Stimulated activated CD4-positive, alpha-beta T cell treated with anti-CD3 and anti-CD28 coated beads, TNF-alpha, amount 100 ng/mL, for 4 hours (primary cell): ENCODE measurements around the gene DYRK2.

ENCODE experiments used
- DNase-seq, 3 experiments: peaks; one replicate each; pipeline ENCODE4 v3.0.0-alpha.2; 2020; ENCODE audit warnings: low read depth in 3 of 3

DYRK2 gene

DNA sequence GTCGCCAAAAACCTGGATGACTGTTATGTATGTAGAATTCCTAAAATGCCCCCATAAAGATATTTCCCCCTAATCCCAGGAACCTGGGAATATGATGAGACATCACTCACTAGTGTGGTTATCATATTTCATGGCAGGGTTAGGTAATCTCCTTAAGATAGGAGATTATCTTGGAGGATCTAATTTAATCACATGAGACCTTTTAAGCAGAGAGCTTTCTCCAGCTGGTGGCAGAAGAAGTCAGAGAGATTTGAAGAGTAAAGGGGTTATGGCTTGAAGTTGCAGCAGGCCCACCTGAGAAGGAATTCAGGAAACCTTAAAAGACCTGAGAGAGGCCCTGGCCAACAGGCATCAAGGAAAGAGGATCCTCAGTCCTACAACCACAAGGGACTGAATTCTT, 53.6 kb downstream of the DYRK2 start:
- no peak for DNase-seq

DNA sequence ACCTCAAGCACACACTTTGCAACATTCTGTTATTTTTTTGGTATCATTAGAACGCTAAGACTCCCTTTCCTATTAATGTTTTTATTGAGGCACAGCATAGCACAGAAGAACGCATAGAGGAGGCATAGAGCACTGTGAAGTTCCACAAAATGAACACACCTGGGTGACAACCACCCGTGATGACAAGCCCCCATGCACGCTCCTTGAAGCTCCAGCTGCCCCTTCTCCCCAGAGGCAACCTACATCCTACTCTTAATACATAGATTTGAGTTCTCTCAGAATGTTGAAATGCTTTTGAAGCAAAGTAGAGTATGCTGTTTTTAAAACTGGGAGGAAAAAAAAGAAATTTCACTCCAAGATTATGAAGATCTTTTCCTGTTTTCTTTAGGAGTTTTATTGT, 55.5 kb downstream of the DYRK2 start:
- DNase-seq = no peak

DNA sequence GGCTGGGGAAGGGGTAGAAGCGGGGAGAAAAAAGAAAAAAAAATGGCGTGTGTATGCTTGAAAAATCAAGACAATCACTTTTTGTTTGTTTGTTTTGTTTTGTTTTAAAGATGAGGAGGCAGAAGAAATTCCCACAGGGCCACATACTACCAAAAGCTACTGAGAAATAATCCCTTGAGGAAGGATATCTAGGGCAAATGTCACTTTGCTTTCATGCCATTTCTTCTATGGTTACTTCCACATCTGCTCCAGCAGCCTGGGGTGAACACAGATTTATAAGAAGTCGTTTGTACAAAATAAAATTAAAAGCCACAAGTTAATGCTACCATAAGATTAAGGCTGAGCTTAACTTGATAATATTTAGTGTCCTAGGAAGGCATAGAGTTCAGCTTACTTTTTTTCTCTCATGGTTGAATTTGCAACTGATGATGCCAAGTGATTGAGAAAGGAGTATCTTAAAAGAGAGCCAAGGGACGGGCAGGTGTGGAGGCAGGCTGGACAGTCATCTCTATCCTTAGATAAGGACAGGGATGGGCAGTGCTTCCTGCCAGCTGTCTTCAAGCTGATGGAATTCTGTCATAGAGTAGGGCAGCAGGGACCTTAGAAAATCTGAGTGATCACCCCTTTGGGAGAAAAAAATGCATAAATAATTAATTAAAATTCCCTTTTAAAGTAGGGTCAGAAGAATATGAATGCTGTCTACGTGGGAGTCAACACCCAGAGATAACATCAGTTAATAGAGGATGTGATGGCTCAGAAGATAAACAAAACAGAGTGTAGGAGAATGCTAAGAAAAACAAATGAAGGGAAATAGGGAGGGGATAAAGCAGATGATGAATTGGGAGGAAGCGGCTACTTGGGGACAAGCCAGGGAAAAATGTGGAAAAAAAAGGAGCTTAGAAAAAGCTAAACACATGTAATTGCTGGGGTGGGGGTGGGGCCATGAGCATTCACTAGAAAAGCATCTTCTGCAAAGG, 57.1 kb downstream of the DYRK2 start:
- no peak for DNase-seq

DNA sequence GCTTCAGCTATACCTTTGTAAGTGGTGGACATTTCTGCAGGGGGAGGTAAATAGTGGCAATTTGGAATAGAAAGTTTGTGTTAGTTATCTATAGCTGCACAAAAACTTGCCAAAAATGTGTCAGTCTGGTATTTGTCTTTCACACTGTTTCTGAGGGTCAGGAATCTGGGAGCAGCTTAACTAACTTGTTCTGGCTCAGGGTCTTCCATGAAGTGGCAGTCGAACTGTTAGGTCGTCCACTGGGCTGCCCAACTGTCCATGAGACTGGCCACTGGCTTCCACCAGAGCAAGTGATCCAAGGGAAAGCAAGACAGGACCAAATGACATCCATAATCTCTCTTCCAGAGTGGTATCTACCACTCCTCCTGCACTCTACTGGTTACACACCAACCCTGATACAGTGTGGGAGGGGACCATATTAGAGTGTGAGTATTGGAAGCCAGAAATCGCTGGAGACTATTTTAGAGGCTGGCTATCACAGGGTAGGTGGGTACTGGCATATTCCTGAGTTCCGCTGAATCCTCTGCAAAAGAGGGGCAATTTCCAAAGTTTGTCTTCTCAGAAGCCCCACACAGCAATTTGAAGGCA, 60.9 kb downstream of the DYRK2 start:
- no peak for DNase-seq

DNA sequence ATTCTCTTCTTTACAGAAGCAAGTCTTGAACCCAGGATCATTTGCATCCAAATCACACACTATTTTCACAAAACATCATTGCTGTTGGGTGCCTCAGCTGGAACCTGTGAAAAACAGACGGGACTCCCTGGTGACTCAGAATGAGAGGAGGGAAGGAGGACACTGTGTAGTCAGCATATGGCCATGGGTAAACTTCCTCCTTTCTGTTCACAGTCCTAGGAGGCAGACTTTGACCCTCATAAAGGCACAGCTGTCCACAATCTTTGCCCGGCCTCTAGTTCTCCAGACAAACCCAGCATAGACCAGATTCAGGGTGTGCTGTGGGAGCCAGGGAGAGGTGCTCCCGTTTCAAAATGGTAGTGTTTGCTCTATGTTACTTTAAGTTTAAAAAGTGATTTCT, 62.0 kb downstream of the DYRK2 start:
- no peak for DNase-seq

DNA sequence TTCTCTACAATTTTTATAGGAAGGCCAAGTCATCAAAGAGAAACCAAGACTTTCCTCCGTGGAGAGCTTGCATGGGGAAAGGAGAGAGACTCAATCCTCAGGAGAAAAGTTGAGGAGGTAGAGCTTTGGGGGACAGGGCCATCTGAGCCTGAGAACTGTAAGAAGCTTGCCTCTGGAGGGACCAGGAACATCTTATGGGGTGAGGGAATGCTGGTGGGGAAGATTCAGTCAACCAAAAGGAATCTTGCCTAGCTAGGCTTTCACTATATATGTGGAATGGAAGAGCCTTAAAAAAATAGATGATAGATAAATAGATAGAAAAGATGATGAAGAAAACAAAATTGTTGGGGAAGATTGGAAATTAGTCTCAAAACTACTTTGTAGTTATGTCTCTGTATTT, 63.5 kb downstream of the DYRK2 start:
- no peak for DNase-seq

DNA sequence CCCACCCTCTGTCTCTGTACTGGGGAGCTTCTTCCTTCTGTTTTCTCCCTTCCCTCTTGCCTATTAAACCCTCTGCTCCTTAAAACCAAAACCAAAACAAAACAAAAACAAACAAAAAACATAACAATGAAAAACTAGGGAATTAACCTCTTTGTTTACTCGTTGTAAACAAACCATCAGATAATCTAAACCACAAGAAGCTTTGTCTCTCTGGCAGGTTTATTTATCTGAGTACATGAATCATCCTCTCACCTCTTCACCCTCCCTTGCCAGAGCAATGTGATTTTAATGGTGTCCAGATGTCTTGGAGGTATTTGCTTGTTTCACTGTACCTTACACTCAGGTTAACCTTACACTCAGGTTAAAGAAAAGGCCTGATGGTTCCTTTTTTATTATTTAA, 66.1 kb downstream of the DYRK2 start:
- no peak for DNase-seq
